ENCODE measurements around the gene GLB1L3.

Gene GLB1L3

GRCh38 chr11:134275534-134276395 is at the start of gene GLB1L3:
Gene GLB1L3, plus strand, starts transcription at chr11:134276379. Its CDS starts 362 bp downstream, at chr11:134276741.
- no peak for DNase-seq

- no peak for DNase-seq
Measured at GRCh38 chr11:134226806-134227325, 49.3 kb upstream of the GLB1L3 start.

GRCh38 chr11:134228625-134229024 is 47.6 kb upstream of the GLB1L3 start:
- no peak for DNase-seq

GRCh38 chr11:134229126-134229790 is 46.9 kb upstream of the GLB1L3 start:
- DNase-seq = no peak

- no peak for DNase-seq
Measured at GRCh38 chr11:134230339-134230738, 45.8 kb upstream of the GLB1L3 start.

GRCh38 chr11:134231958-134232659 is 44.1 kb upstream of the GLB1L3 start:
- DNase-seq = no peak

GRCh38 chr11:134233729-134234179 is 42.4 kb upstream of the GLB1L3 start:
- DNase-seq = no peak

- DNase-seq = no peak
Measured at GRCh38 chr11:134235399-134235798, 40.8 kb upstream of the GLB1L3 start.

GRCh38 chr11:134236834-134237556 is 39.2 kb upstream of the GLB1L3 start:
- DNase-seq = no peak

- no peak for DNase-seq
Measured at GRCh38 chr11:134237557-134237922, 38.6 kb upstream of the GLB1L3 start.

- no peak for DNase-seq
Measured at GRCh38 chr11:134238956-134239355, 37.2 kb upstream of the GLB1L3 start.

- DNase-seq = no peak
Measured at GRCh38 chr11:134240592-134240991, 35.6 kb upstream of the GLB1L3 start.

GRCh38 chr11:134242376-134242775 is 33.8 kb upstream of the GLB1L3 start:
- DNase-seq = no peak

GRCh38 chr11:134243913-134244312 is 32.3 kb upstream of the GLB1L3 start:
- DNase-seq = no peak

- no peak for DNase-seq
Measured at GRCh38 chr11:134244593-134244992, 31.6 kb upstream of the GLB1L3 start.

- no peak for DNase-seq
Measured at GRCh38 chr11:134245434-134245833, 30.7 kb upstream of the GLB1L3 start.

GRCh38 chr11:134246100-134246499 is 30.1 kb upstream of the GLB1L3 start:
- DNase-seq = no peak

GRCh38 chr11:134246678-134247077 is 29.5 kb upstream of the GLB1L3 start:
- DNase-seq = no peak

GRCh38 chr11:134248910-134249480 is 27.2 kb upstream of the GLB1L3 start:
- DNase-seq = no peak

- no peak for DNase-seq
Measured at GRCh38 chr11:134250246-134250645, 25.9 kb upstream of the GLB1L3 start.

GRCh38 chr11:134250675-134251074 is 25.5 kb upstream of the GLB1L3 start:
- no peak for DNase-seq

Data from NCI-H1436 treated with DMSO at 0.1 percent for 48 hours (cell line).